Measurements from ENCODE around the gene SP110. TPM values are rescaled to one million over a fixed set of nuclear protein-coding genes. Genes with fewer than 3 reads are reported as not detected.

Gene SP110
- polyA plus RNA-seq, 3 donors: 17.4 to 26.7 (median 18.5) TPM

DNA sequence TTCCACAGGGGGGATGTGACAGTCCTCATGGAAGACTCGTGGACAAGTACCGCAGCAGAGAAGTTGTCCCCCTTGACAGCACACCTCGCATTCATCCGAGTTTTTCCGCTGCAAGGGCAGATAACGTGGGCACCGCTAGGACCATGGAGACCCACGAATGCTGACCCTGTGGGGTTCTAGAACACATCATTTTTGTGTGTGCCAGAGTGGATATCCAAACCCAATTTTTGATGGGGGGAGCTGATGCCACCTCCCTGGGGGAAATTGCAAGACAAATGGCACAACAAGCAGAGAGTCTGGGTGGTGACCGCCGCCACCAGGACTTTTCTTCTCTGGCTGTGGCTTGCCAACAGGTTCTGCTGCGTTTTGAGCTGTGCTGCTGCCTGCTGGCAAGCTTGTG is 46.9 kb downstream of the SP110 start:
- no peak for DNase-seq (ENCODE audit: low read depth in 3 of 3, low spot score in 2 of 3)

DNA sequence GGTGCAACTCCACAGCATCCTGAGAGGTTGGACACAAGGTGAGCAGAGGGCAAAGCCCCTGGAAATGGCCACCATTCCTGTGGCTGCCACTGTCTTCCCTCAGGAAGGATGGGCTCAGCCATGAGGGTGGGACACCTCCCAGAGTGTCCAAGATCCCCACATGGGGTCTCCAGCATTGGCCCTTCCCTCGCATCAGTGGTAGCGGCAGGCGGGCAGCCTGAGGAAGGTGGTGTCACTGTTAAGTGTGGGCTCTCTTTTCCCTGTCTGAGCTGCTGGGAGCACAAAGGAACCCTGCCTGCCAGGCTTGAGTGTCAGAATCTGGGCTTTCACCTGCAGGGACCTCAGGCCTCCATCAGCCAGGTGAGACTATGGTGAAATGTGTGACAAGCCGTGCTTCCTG is 47.6 kb downstream of the SP110 start:
- DNase-seq (ENCODE audit: low read depth in 3 of 3, low spot score in 2 of 3): no peak

DNA sequence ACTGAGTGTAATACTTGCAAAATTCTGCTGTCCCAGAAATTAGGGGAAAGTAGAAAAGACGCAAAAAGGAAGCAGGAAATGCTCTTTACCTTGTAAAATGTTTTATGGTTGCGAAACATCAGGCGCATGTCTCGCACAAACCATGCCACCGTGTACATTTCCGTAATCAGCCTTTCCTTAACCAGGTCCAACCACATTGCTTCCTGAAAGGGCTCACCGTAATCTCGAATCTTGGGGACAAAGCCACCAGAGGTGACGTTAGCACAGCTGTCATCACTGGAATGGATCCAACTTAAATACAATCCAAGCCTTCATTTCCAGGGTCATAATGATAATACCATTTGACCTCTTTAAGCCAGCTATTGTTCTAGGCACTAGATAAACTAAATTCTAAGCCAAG is 49.3 kb downstream of the SP110 start:
- DNase-seq (ENCODE audit: low read depth in 3 of 3, low spot score in 2 of 3): no peak

DNA sequence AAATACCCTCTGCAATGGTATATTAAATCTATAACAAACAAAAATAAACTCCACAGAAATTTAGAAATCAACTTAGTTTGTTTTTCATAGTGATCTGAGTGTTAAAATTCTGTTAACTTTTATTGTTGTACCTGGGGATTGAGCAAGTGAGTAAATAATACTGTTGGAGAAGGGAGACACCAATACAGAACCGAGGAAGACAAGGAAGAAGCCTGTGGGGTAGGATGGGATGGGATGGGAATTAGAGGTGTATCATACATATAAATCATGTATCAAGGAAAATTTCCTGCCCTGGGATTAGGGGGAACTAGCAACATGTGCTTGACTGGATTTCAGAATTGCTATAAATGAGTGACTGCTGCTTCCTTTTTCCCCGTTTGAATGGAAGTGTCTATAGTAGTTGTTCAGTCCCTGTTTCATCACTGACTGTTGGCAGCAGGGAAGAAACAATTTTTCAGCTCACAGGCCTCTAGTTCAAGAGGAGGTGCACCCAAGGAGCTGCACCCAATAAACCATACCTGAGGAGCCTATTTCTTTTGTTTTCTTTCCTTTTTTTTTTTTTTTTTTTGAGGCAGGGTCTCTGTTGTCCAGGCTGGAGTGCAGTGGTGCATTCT is 53.1 kb downstream of the SP110 start:
- DNase-seq (ENCODE audit: low read depth in 3 of 3, low spot score in 2 of 3): no peak

DNA sequence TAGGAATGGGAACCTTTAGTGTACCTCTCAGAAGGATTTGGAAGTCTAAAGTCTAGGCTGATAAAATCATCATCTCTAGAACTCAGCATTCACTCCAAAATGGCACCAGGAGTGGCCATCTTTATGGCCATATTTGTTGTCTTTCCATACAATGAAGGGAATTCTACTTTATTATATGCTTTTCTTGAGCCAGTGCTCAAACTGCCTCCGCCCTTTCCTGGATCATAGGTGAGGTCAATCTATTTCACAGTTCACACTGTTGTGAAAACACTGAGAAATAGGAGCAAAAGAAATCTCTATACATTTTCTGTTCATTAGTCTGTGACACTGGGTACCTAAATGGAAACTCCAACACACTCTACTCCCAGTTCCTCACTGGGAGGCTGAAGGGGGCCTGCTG is 55.6 kb downstream of the SP110 start:
- no peak for DNase-seq (ENCODE audit: low read depth in 3 of 3, low spot score in 2 of 3)

DNA sequence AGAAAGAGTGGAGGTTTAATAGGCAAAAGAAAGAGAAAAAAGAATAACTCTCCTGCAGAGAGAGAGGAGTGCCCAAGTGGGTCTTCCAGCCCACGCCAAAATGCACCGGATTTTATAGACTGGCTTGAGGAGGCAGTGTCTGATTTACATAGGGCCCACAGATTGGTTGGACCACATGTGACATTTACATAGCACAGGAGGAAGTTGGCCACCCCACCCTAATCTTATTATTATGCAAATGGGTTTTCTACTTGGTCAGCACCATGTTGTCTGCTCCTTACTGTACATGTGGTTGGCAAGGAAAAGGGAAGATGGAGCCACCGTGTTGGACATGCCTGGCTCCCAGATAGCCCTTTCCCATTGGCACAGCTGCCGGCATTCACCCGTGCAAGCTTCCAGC is 56.8 kb downstream of the SP110 start:
- DNase-seq (ENCODE audit: low read depth in 3 of 3, low spot score in 2 of 3): no peak

DNA sequence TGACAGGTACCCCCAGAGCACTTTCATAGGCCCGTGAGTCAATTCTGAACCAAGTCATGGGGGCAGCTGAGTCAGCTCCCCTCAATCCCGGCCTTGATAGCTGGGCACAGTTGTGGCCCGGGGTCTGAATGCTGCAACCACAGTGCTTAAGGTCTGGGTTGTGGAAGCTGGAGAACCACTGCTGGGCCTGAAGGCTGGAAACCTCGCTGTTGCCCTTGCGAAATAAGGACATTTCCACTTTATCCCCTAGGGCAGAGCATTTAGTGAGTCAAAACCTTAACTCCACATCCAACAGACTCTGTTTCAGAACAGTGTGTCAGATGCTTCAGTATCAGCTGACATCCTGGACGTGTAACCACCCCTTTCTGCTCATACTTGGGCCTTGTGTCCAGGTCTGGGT is 58.6 kb downstream of the SP110 start:
- DNase-seq (ENCODE audit: low read depth in 3 of 3, low spot score in 2 of 3): no peak

DNA sequence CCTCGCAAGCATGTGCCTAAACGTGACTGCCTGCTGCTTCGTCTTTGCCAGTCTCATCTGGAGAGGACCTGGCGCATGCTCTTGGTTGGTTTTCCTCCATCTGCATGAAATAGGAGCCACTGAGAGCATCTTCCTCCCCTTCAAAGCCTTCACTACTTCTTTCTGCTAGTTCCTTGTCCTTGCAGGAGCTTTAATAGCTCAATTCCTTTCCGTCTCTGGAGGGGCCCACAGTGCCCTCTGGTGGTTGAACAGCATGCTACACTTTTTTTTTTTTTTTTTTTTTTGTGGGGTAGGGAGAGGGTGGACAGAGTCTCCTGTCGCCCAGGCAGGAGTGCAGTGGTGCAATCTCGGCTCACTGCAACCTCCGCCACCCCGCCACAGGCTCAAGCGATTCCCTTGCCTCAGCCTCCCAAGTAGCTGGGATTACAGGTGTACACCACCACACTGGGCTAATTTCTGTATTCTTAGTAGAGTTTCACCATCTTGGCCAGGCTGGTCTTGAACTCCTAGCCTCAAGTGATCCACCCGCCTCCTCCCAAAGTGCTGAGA is 59.6 kb downstream of the SP110 start:
- DNase-seq (ENCODE audit: low read depth in 3 of 3, low spot score in 2 of 3): peak in 1 of 3 donors; percentile 21

DNA sequence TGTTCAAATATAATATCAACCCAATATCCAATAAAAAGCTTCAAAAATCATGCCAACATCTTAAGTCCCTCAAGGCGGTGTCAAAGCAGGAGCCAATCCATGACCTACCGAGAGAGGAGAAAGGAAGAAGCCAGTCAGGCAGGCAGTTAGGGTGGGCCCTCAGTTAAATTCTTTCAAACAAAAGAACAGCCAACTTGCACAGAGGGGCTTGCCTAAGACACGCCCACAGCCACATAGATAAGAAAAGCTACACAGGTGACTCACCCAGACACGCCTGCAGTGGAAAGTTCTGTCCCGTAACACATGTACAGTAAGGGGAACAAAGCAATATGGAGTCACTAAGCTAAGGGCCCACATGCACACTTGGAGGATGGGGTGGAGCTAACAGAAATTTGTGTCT is 61.3 kb downstream of the SP110 start:
- DNase-seq (ENCODE audit: low read depth in 3 of 3, low spot score in 2 of 3): no peak

DNA sequence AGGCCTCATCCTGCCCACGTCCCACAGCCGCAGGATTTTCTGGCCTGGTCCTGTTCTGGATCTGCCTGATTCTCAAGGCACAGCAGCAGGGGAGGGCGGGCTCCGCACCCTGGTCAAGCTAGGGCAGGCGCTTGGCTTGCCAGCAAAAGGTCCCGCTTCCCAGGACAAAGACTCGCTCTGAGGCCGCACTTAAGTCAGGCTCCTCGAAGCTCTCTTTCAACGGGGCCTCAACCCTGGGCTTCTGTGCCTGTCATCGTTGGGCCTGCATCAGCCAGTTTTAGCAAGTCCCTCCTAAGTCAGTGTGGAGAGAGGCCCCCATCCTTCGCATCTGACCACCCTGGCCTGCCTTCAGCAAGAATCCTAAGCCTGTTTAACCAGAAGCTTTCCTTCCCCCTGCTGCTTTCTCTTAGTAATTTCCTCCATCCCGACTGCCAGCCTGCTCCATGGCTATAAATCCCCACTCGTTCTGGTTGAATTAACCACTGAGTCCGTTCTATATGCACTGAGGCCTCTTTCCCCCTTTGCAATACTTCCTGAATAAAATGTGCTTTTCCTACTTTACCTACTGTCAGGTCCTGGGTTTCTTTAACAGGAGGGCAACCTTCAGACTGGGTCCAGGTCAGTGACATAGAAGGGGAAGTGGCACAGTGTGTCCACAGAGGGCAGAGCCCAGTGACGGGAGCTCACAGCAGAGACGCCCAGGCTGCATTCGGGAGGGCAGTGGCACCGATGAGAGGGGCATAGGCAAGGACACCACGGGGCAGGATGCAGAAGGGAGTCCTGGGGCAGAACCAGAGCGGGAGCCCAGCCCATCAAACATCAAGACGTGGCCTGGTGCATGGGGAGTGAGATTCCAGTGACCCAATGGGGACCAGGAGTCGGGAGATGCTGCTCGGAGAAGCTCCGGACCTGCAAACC is 62.7 kb downstream of the SP110 start:
- peak in 1 of 3 donors; percentile 18 for DNase-seq (ENCODE audit: low read depth in 3 of 3, low spot score in 2 of 3)

DNA sequence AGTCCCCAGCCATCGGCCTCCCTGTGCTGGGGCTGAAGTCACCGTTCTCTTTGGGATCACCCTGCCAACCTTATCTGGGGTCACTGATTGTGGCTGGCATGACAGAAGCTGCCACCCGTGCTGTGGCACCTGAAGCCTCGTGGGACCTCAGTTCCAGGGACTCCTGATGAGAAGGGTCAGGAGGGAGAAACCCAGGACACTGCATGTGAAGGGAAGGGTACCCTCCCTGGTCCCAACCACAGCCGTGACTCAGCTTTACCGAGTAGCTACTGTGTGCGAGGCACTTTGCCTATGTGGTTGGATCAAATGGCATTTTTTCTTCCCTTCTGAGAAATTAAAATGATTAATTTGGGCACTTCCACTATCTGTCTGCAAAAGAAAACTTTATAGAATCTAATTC is 64.4 kb downstream of the SP110 start:
- no peak for DNase-seq (ENCODE audit: low read depth in 3 of 3, low spot score in 2 of 3)

DNA sequence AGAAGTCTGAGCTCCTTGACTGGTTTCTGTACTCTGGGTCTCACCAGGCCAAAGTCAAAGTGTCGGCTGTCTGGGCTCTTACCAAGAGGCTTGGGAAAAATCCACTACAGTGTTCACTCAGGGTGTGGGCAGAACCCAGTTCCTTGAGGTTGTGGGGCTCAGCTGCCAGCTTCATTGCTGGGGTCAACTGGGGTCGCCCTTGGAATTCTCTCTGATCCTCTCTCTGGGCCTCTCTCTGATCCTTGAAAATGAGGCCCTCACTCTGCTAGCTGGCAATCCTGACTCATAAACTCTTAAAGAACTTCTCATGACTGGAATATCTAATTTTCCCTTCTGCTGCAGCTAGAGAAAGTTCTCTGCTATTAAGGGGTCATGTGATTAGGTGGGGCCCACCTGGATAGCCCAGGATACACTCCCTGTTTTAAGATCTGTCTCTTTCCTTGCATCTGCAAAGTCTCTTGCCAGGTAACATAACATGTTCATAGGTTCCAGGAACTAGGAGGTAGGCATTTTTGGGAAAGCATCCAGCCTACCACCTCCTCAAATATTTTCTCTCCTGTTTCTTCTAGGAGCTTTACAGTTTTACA is 66.3 kb downstream of the SP110 start:
- no peak for DNase-seq (ENCODE audit: low read depth in 3 of 3, low spot score in 2 of 3)

DNA sequence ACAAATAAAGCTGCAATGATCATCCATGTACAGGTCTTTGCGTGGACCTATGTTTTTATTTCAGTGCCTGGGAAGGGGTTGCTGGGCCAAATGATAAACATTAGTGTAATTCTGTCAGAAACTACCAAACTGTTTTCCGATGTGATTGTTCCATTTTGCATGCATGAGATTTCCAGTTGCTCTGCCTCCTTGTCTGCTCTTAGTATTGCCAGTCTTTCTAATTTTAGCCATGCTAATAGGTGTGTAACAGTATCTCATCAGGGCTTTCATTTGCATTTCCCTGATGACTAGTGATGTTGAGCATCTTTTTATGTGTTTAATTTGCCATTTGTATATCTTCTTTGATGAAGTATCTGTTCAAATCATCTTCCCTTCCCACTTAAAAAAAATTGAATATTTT is 67.5 kb downstream of the SP110 start:
- DNase-seq (ENCODE audit: low read depth in 3 of 3, low spot score in 2 of 3): no peak

DNA sequence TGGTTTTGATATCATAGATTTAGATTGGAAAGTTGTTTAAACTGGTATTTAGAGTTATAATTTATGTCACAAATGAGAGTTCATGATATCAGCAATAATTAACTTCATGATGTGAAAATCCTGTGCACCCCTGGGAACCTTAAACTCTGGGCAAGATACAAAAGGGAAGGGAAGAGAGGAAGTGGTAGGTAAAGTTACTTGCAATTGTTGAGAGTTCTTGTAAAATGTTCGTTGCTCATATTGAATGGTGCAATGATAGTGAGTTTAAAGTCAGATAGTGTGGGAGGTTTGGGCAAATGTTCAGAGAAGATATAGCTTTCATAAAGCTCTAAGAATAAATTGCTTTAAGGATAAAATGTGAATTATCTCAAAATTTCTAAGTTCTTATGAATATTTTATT is 75.4 kb downstream of the SP110 start:
- DNase-seq (ENCODE audit: low read depth in 3 of 3, low spot score in 2 of 3): no peak

DNA sequence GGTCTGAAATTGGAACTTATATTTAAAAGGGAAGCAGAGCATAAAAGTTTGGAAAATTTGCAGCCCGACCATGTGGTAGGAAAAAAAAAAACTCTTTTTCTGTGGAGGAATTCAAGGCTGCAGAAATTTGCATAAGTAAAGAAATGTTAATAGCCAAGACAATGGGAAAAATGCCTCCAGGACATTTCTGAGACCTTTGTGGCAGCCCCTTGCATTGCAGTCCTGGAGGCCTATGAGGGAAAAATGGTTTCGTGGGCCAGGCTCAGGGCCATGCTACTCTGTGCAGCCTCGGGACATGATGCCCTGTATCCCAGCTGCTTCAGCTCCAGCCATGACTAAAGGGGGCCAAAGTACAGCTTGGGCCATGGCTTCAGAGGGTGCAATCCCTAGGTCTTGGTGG is 79.1 kb downstream of the SP110 start:
- no peak for DNase-seq (ENCODE audit: low read depth in 3 of 3, low spot score in 2 of 3)

DNA sequence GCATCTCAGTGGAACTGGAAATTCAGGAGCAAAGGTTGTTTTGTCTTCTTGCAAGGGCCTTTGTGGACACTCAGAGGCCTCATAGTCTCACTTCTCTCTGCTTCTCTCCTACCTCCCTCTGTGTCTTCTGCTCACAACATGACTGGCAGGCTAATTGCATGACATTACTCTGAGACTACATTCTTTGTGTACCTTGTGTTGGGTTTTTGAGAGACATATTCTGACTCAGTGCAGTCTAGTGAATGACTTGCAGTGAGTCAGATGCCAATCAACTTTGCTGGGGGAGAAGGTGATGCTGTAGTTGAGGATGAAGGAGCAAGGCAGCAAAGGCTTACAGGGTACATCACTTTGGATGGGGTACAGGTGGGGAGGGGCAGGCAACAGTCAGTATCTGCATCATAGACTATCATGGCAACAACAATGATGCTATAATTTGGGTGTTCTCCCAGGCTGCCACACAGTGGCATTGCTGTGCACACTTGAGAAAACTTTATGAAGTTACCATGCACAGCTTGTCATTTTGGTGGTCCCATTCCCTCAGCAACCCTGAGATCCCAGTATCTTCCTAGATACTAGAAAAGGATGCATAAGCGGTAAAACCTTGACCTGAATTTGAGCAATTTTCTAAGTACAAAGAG is 81.8 kb downstream of the SP110 start:
- DNase-seq (ENCODE audit: low read depth in 3 of 3, low spot score in 2 of 3): no peak

DNA sequence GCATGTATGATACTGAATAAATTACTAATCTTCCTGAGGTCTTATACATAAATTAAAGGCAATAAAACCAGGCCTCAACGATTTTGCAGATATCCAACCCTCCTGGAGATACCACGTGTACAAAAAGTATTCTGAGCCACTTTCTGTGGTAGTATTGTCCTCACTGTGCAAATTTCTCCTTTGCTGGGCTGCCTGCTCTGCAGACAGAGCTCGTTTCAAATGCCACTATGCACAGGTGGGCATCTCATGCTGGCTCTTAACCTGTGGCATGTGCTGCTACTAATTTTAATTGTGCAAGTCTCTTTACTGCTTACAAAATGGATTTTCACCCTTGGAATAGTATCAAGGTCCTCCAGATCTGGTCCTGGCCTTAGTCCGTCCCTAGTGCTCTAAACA is 84.7 kb downstream of the SP110 start:
- DNase-seq (ENCODE audit: low read depth in 3 of 3, low spot score in 2 of 3): no peak

DNA sequence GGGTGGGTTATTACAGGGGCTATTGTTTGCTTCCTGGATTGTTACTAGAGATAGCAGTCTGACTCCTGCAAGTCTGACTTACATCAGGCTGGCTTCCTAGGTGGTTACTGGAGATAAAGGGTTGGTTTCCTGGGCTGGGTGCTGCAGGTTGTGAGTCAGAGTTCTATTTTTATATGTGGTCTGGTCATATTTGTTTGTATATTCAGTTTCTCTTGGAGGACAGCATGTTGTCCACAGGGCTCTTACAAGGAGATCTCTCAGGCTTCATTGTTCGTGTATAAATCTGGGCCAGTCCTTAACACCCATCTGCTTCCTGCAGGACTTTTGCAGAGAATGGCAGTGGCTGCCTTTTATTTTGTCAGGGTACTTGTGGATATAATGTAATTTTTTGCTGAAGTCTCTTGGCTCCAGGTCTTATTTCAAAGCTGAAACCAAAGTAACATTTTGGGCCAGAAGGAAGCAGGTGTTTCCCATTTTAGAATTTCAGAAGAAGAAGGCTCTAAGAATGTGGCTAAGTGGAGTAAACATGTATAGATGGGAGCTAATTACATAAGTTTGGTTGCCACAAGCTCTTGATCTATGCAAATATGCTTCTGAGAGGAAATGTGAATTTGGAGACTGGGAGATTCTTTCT is 85.2 kb downstream of the SP110 start:
- no peak for DNase-seq (ENCODE audit: low read depth in 3 of 3, low spot score in 2 of 3)

DNA sequence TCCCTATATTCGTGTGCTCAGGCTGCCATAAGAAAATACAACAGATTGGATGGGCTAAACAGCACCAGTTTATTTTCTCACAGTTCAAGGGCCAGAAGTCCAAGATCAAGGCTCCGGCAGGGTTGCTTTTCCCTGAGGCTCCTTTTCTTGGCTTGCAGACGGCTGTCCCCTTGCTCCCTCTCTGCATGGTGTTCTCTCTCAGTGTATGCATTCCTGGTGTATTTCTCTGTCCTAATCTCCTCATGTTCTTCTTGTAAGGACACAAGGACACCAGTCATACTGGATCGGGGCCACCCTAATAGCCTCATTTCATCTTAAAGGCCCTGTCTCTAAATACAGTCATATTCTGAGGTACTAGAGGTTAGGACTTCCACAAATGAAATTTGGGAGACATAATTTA is 88.4 kb downstream of the SP110 start:
- DNase-seq (ENCODE audit: low read depth in 3 of 3, low spot score in 2 of 3): no peak

DNA sequence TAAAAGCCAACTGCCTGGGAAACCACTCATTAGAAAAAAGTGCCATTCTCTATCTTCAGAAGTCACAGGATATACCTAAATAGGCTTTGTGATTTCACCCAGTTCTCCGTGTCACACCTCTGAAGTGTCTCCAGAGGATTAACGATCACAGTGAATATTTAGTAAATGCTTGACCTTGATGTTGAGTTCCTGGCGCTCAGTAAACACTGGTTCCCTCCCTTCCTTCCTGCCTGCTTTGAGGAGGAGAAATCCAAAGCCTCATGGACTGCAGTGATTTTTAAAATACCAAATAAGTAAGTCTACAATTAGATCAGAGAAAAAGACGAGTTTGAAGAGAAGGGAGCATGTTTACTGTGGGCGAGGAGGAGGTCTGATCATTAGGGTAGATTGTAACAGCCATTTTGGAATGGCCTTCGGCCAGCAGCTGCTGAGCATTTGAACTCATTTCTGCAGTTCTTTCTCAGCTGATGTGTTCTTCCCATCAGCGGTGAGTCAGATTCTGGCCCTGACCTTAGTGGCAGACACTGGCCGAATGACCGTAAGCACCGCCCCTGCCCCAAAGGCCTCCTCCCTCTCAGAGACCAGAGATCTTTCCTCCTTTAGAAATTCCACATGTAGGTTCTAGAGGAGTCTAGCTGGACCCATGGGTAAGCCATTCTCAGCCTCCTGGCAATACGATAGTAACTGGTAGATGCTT is 89.0 kb downstream of the SP110 start:
- peak in 1 of 3 donors; percentile 5 for DNase-seq (ENCODE audit: low read depth in 3 of 3, low spot score in 2 of 3)
